DMS 273 treated with DMSO at 0.1 percent for 48 hours (cell line): ENCODE data around the gene SPG7.

ENCODE experiments used
- DNase-seq: peaks from one replicate; lab custom pipeline; 2025; lab: John Stamatoyannopoulos, UW

Gene SPG7

GRCh38 chr16:89547291-89547690 lies 39.1 kb downstream of the SPG7 start:
- no peak for DNase-seq

GRCh38 chr16:89547860-89548259 lies 39.7 kb downstream of the SPG7 start:
- no peak for DNase-seq

DNA sequence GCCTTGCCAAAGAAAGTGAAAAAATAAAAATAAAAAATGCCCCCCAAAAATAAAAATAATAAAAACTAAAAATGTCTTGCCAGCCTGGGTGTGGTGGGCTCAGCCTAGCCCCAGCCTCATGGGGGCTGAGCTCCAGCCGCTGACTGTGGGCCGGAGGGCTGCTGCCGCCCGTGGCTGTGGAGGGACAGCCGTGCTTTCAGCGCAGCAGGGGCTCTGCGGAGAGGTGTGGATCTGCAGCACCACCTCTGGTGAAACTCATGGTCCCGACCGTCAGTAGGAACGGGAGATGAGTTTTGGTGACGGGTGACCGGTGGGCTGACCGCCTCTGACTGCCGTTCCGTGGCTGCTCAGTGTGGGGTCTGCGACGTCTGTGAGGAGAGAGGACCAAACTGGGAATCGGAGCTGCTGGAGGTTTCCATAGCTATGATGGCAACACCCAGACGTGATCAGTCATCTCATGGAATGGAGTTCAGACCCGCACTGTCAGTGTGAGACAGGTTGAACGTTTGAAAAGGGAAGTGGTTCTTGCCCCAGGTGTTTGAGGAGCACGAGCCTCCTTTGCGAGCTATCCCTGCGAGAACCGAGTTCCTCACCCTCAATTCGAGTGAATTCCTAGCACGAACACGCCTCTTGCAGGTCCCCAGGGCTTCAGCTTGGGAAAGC lies 40.3 kb downstream of the SPG7 start:
- no peak for DNase-seq

DNA sequence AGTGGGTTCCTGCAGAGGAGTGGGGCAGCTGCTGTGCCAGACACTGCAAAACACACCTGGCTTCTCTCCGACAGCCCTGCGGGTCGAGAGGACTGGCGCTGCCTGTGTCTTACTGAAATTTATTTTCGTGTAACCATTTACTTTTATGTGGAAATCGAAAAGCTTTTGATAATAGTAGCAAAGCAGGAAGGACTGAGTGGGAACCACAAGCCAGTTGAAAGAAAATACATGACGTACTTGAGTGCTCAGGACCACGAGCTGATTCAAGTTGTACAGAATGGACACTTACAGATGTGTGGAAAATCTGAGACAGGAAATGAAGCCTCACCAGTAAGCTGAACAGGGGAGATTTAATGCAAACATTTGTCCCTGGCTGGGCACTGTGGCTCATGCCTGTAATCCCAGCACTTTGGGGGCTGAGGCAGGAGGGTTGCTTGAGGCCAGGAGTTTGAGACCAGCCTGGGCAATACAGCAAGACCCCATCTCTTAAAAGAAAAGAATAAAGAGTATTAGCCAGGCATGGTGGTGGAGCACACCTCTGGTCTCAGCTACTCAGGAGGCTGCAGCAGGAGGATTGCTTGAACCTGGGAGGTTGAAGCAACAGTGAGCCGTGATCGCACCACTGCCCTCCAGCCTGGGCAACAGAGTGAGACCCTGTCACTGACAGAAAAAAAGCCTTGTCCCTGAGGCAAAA lies 41.0 kb downstream of the SPG7 start:
- DNase-seq = no peak

DNA sequence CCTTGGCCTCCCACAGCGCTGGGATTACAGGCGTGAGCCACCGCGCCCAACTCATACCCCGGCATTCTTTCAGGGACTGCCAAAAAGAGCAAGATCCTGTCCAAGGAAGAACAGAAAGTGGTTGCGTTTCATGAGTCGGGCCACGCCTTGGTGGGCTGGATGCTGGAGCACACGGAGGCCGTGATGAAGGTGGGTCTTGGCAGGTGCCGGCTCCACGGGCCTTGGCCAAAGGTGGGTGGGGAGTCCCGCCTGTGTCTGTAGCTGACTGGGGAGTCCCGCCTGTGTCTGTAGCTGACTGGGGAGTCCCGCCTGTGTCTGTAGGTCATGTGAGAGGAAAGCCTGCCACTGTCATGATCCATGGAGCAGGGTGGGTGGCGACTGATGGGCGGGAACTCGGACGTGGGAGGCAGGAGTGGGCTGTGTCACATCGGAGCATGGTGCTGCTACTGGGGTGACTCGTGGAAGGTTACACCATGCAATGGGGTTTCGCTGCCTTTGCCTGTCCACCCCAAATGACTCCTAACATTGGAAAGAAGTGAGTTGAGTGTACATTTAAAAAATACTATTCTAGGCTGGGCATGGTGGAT lies 42.3 kb downstream of the SPG7 start:
- DNase-seq = no peak

DNA sequence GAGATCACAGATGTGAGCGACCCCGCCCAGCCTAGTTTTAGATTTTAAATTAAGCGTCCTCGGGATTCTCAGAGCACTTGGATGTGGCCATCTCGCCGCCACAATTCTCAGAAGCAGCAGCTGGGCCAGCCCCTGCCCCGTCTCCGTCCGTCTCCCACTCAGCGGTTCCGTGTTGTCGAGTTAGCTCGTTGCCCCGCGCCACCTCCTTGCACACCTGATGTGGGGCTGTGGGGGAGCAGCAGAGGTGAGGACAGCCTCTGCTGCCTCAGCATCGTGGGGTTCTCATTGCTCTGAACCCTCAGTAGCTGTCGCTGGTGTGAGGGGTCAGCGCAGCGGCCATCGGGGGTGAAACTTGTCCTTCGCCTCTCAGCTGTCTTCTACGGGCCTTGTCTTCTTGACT lies 44.1 kb downstream of the SPG7 start:
- DNase-seq = no peak

DNA sequence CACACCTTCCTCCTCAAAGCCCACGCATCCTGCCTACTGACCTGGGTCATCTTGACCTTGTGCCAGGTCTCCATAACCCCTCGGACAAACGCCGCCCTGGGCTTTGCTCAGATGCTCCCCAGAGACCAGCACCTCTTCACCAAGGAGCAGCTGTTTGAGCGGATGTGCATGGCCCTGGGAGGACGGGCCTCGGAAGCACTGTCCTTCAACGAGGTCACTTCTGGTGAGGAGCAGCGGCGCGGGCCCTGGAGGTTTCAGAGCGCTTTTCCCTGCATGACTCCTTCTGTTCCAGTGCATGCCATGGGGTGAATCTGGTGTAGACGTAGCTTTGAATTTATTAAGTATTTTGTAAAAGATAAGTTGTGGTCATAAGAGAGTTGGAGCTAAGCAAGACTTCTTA lies 44.7 kb downstream of the SPG7 start:
- no peak for DNase-seq

GRCh38 chr16:89553733-89554132 lies 45.5 kb downstream of the SPG7 start:
- DNase-seq = no peak

- DNase-seq = no peak
Measured at GRCh38 chr16:89554343-89554742, 46.1 kb downstream of the SPG7 start.

DNA sequence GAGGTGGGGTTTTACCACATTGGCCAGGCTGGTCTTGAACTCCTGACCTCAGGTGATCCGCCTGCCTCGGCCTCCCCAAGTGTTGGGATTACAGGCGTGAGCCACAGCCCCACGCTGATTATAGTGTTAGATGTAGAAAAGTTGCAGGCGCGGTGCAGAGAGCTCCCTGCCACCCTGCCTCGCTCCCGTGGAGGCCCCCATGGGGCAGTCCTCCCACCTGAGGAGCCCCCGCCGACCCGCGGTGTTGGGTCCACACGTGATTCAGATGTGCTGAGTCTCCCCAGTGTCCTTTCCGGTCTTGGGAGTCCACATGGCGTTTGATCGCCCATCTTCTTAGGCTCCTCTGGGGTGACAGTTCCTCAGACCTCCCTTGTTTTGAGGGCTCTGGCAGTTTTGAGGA lies 47.1 kb downstream of the SPG7 start:
- DNase-seq = no peak

DNA sequence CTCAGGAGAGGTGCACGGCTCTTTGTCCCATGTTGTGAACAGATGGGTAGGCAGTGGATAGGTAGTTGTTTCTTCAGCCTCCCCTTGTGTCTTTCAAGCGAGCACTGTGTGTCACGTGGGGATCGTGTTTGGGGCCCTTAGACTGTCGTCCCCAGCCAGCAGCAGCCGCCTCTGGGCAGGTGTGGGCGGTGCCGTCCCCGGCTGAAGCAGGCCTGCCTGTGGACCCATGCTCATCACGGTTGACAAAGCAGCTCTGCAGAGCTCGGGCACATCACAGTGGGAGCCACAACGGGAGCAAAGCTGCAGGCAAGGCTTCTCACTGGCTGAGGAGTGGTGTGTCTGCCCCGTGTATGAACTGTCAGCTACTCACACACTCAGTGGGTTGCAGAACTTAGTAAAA lies 47.6 kb downstream of the SPG7 start:
- DNase-seq = no peak

- peak; percentile 50 for DNase-seq
Measured at GRCh38 chr16:89556750-89557689, 48.8 kb downstream of the SPG7 start.

DNA sequence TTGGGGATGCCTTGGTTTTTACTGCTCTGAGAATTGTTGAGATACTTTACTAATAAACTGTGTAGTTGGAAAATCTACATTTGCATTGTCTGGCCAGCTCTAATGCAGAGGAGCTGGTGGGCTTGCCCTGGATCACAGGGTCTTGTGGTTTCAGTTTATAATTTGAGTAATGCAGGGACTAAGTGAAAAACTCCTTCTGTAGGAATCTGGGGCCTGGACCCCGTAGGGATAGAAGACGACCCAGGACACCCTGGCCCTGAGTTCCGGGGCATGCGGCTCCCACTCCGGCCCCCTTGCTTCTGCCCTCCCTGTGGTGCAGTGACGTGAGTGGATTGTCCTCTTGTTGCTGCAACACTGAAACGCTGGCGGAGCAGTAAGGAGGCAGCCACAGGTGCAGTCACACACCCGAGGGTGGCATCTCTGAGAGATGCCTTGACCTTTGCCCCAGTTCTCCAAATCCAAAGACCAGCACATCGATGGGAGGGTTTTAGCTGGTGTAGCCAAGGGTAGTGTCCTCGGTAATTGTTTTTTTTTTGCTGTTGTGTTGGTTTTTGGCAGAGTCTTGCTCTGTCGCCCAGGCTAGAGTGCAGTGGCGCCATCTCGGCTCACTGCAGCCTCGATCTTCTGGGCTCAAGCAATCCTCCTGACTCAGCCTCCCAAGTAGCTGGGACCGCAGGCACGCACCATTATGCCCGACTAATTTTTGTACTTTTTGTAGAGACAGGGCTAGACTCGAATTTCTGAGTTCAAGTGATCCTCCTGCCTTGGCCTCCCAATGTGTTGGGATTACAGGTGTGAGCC lies 49.7 kb downstream of the SPG7 start:
- DNase-seq = no peak

DNA sequence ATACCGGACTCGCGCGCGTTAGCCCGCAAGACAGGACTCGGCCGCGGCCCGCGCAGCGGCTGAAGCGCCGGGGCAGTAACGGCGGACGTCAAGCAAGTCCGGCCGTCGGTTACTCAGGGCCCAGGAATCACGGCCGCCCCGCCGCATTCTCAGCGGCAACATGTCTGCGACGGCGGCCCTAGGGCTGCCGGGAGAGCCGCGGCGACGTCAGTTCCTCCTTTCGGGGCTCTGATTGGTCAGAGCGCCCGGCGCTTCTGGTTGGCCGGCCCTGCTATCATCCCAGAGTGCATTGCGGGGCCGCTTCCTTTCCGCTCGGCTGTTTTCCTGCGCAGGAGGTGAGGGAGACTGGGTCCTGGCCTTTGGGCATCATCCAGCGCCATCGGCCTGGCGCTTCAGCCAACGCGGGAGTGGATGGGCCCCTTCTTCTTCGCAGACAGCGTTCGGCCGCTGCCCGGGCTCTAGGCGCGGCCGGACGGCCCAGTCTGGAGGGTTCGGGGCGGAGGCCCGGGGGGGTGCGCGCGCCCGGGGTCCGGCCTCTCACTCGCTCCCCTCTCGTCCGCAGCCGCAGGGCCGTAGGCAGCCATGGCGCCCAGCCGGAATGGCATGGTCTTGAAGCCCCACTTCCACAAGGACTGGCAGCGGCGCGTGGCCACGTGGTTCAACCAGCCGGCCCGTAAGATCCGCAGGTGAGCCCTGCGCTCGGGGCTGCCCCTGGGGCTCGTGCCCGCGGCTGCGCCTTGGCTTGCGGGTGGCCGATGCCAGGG lies 52.4 kb downstream of the SPG7 start, which contains the start of gene RPL13:
Gene RPL13 (plus strand): TSS at position 305 of the 764 bp plus-strand sequence. CDS start 278 bp downstream, at position 583.
- DNase-seq = peak; percentile 89

- no peak for DNase-seq
Measured at GRCh38 chr16:89561142-89561883, 53.1 kb downstream of the SPG7 start.

DNA sequence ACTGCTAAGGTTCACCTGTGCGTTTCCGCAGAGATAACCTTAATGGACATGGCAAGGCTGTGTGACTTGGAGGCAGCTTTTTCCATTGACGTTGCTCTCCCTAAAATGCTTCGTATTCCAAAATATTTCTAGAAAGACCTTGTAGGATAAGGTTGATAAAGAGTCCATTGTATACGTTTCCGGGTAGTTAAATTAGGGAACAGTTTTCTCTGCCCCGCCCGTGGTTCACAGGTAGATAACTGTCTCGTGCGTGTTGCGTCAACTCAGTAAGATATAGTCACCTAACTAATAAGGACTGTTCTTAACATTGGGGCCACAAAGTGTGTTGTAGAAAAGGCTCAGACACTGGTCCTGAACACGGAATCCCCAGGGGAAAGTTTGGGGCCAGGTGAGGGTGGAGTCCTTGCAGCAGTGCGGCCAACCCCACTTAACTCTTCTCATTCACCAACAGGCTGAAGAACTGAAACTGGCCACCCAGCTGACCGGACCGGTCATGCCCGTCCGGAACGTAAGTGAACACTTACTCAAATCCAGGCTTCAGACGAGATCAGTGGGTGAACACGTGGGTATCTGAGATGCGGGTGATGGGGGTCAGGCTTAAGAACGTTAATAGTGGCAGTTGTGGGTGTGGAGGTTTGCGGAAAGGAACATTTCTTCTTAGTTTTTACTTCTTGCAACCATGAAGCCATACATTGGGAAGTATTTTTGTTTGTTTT lies 53.8 kb downstream of the SPG7 start:
- no peak for DNase-seq

GRCh38 chr16:89562939-89563338 lies 54.7 kb downstream of the SPG7 start:
- DNase-seq = no peak

- DNase-seq = no peak
Measured at GRCh38 chr16:89563639-89564392, 55.6 kb downstream of the SPG7 start.
